Breast epithelium (tissue), 3 donors: ENCODE measurements around the gene ATP4B.

Source experiments
- POLR2A ChIP-seq: fragments of 450-650 bp; IDR thresholded peaks from one replicate; pipeline ENCODE4 v1.6.1; 2016; ENCODE audit warnings: antibody characterized with exemption, mild to moderate bottlenecking, moderate library complexity
- TF ChIP-seq, protein P1 (sequence below), 3 donors: fragments of 450-650 bp; IDR thresholded peaks; one replicate each; pipeline ENCODE4 v1.5.1; 2016 to 2017; ENCODE audit warnings: antibody characterized with exemption in 3 of 3, mild to moderate bottlenecking in 3 of 3, moderate library complexity in 3 of 3

GRCh38 chr13:113611996-113612395 lies 46.0 kb downstream of the ATP4B start:
- TF ChIP-seq, protein P1, sequence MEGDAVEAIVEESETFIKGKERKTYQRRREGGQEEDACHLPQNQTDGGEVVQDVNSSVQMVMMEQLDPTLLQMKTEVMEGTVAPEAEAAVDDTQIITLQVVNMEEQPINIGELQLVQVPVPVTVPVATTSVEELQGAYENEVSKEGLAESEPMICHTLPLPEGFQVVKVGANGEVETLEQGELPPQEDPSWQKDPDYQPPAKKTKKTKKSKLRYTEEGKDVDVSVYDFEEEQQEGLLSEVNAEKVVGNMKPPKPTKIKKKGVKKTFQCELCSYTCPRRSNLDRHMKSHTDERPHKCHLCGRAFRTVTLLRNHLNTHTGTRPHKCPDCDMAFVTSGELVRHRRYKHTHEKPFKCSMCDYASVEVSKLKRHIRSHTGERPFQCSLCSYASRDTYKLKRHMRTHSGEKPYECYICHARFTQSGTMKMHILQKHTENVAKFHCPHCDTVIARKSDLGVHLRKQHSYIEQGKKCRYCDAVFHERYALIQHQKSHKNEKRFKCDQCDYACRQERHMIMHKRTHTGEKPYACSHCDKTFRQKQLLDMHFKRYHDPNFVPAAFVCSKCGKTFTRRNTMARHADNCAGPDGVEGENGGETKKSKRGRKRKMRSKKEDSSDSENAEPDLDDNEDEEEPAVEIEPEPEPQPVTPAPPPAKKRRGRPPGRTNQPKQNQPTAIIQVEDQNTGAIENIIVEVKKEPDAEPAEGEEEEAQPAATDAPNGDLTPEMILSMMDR (IDR thresholded peaks at IDR 0.05) = no peak
- TF ChIP-seq POLR2A = no peak
